OCI-LY7 (cell line): ENCODE data around the gene OSGIN1. TPM values are rescaled to one million over a fixed set of nuclear protein-coding genes. Genes with fewer than 3 reads are reported as not detected.

Source experiments
- BruUV-seq: library from RNA; stranded (reverse); fragments of 400-500 nt; replicated peaks from 2 replicates; lab custom pipeline; 2021; lab: Mats Ljungman, UMichigan
- CTCF ChIA-PET: fragments of 300-600 bp; sonication (Branson Sonifier 250); formaldehyde crosslinking; loops from one replicate; lab custom pipeline; 2022; ENCODE audit warnings: antibody characterized with exemption; ENCODE audit not compliant: unreplicated experiment; lab: Charles Lee
- POLR2A ChIA-PET: fragments of 300-600 bp; sonication (Branson Sonifier 250); formaldehyde crosslinking; loops from one replicate; lab custom pipeline; 2022; ENCODE audit warnings: antibody characterized with exemption; lab: Charles Lee
- DNase-seq: peaks from one replicate; pipeline ENCODE4 v3.0.0-alpha.2; 2015; ENCODE audit warnings: low spot score
- H2AFZ ChIP-seq: fragments of 200-600 bp; sonication (generic), shearing (Covaris generic); 2 replicates; pipeline ENCODE4 v1.6.1; 2014; ENCODE audit warnings: mild to moderate bottlenecking, antibody characterized with exemption, low read length, moderate library complexity
- H3K27ac ChIP-seq: fragments of 200-600 bp; sonication (generic); 2 replicates; pipeline ENCODE4 v1.5.1; 2014; ENCODE audit warnings: mixed run types, low read depth, mild to moderate bottlenecking, moderate library complexity, low read length, inconsistent platforms; ENCODE audit not compliant: poor library complexity, severe bottlenecking
- H3K36me3 ChIP-seq: fragments of 200-600 bp; sonication (generic); 2 replicates; pipeline ENCODE4 v1.6.1; 2014; ENCODE audit warnings: mild to moderate bottlenecking, antibody characterized with exemption, low read length, moderate library complexity, mixed read lengths; ENCODE audit not compliant: insufficient read depth
- H3K4me1 ChIP-seq: fragments of 200-600 bp; sonication (generic); 2 replicates; pipeline ENCODE4 v1.5.1; 2014; ENCODE audit warnings: mild to moderate bottlenecking, low read length; ENCODE audit not compliant: insufficient read depth, poor library complexity, severe bottlenecking
- H3K4me2 ChIP-seq: fragments of 200-600 bp; sonication (generic); 2 replicates; pipeline ENCODE4 v1.6.1; 2014; ENCODE audit warnings: mild to moderate bottlenecking, low read length
- H3K4me3 ChIP-seq: fragments of 200-600 bp; sonication (generic); 2 replicates; pipeline ENCODE4 v1.5.1; 2014; ENCODE audit warnings: mild to moderate bottlenecking, low read depth, low read length; ENCODE audit not compliant: poor library complexity, severe bottlenecking
- H3K79me2 ChIP-seq: fragments of 200-600 bp; sonication (generic); 2 replicates; pipeline ENCODE4 v1.6.1; 2016; ENCODE audit warnings: low read depth, mild to moderate bottlenecking, low read length, moderate library complexity, mixed read lengths; ENCODE audit not compliant: insufficient read depth
- H3K9me2 ChIP-seq: fragments of 200-600 bp; sonication (generic); 2 replicates; pipeline ENCODE4 v1.6.1; 2016; ENCODE audit warnings: mild to moderate bottlenecking, low read length, mixed read lengths; ENCODE audit not compliant: insufficient read depth
- H3K9me3 ChIP-seq: fragments of 200-600 bp; sonication (generic); 2 replicates; pipeline ENCODE4 v1.6.1; 2014; ENCODE audit warnings: mild to moderate bottlenecking, mixed run types, low read length, mixed read lengths
- H4K20me1 ChIP-seq: fragments of 200-600 bp; sonication (generic); 2 replicates; pipeline ENCODE4 v1.6.1; 2014; ENCODE audit warnings: mild to moderate bottlenecking, antibody characterized with exemption, low read length, moderate library complexity, mixed read lengths; ENCODE audit not compliant: insufficient read depth
- CTCF ChIP-seq: fragments of 200-600 bp; sonication (generic); conservative IDR thresholded peaks from 2 replicates; pipeline ENCODE4 v1.5.1; 2014; ENCODE audit warnings: mild to moderate bottlenecking, antibody characterized with exemption, low read length, moderate library complexity, mixed read lengths
- EZH2phosphoT487 ChIP-seq: fragments of 200-600 bp; sonication (generic); IDR thresholded peaks from 2 replicates; pipeline ENCODE4 v1.6.1; 2018; ENCODE audit warnings: low read depth, borderline replicate concordance, mild to moderate bottlenecking, mixed run types, antibody characterized with exemption, low read length, moderate library complexity, mixed read lengths
- intact Hi-C: fragments of 100-400 bp; cut with micrococcal nuclease; formaldehyde crosslinking; loops from one replicate; pipeline ENCODE4 v1.10.0; 2022; ENCODE audit not compliant: unreplicated experiment
- total RNA-seq, 2 experiments: library from RNA; depleted of rRNA in 1 of 2; stranded (reverse); fragments of >200 nt in 1 of 2; shearing (Covaris generic) in 1 of 2; gene quantifications; 2 replicates each; pipeline ENCODE4 v1.2.3, GENCODE V29; 2014 to 2022

Gene OSGIN1
- total RNA-seq, 2 experiments from 2014 or later, result 0.28 to 1.0 TPM

GRCh38 chr16:83969771-83970429 is 16.9 kb downstream of the OSGIN1 start:
- TF ChIP-seq EZH2phosphoT487 (no peak), CTCF (no peak)
- Histone ChIP-seq H4K20me1 (no peaks in the 10 kb centered on the region), H3K9me3 (no peaks in the 10 kb centered on the region), H3K27ac (no peak overlapping the region), H3K4me3 (no peak overlapping the region), H3K4me1 (no peaks in the 10 kb centered on the region), H3K79me2 (no peaks in the 10 kb centered on the region), H3K9me2 (no peaks in the 10 kb centered on the region), H3K36me3 (no peaks in the 10 kb centered on the region), H2AFZ (no peak overlapping the region), H3K4me2 (no peak overlapping the region)
- POLR2A ChIA-PET, result no interaction called here
- CTCF ChIA-PET, result no interaction called here
- intact Hi-C loops, result no loop called here
- DNase-seq, result no peak
- BruUV-seq, result no TSS peak

GRCh38 chr16:83970430-83970815 is 17.4 kb downstream of the OSGIN1 start:
- no peaks in the 10 kb centered on the region for H3K9me2 ChIP-seq
- no peak for DNase-seq
- no peaks in the 10 kb centered on the region for H3K36me3 ChIP-seq
- ChIA-PET POLR2A (no interaction called here), CTCF (no interaction called here)
- intact Hi-C loops, result no loop called here
- H3K4me1 ChIP-seq, result no peaks in the 10 kb centered on the region
- no peak overlapping the region for H2AFZ ChIP-seq
- no peak overlapping the region for H3K4me3 ChIP-seq
- H3K79me2 ChIP-seq, result no peaks in the 10 kb centered on the region
- TF ChIP-seq EZH2phosphoT487 (no peak), CTCF (no peak)
- no TSS peak for BruUV-seq
- no peaks in the 10 kb centered on the region for H4K20me1 ChIP-seq
- no peak overlapping the region for H3K4me2 ChIP-seq
- no peak overlapping the region for H3K27ac ChIP-seq
- no peaks in the 10 kb centered on the region for H3K9me3 ChIP-seq
